ENCODE results near the gene CNOT4. TPM values are rescaled to one million over a fixed set of nuclear protein-coding genes. Genes with fewer than 3 reads are reported as not detected.

CNOT4 gene
- total RNA-seq, 1 donor from 2014 or later = 25.8 TPM

- ATAC-seq (no peak), DNase-seq (no peak)
- no peak overlapping the region for H3K27ac ChIP-seq
- no peaks in the 10 kb centered on the region for H3K27me3 ChIP-seq
- no peaks in the 10 kb centered on the region for H3K9me3 ChIP-seq
- peaks cover 14% of the 10 kb centered on the region for H3K36me3 ChIP-seq
- H3K4me1 ChIP-seq = no peaks in the 10 kb centered on the region
- no peak overlapping the region for H3K4me3 ChIP-seq
- no peak for TF ChIP-seq CTCF (IDR thresholded peaks at IDR 0.05)
- intact Hi-C loops (cut with DNase I) = no loop called here
Observed at GRCh38 chr7:135362871-135363270, 147.0 kb downstream of the CNOT4 start.

GRCh38 chr7:135361788-135362187, 148.1 kb downstream of the CNOT4 start:
- Histone ChIP-seq H3K4me3 (no peak overlapping the region), H3K27me3 (no peaks in the 10 kb centered on the region), H3K36me3 (peaks cover 14% of the 10 kb centered on the region), H3K4me1 (no peaks in the 10 kb centered on the region), H3K9me3 (no peaks in the 10 kb centered on the region), H3K27ac (no peak overlapping the region)
- no peak for TF ChIP-seq CTCF (IDR thresholded peaks at IDR 0.05)
- intact Hi-C loops (cut with DNase I) = no loop called here
- ATAC-seq (no peak), DNase-seq (no peak)

- no peak for TF ChIP-seq CTCF (IDR thresholded peaks at IDR 0.05)
- DNase-seq = no peak
- H3K9me3 ChIP-seq = no peaks in the 10 kb centered on the region
Observed at GRCh38 chr7:135359615-135360014, 150.3 kb downstream of the CNOT4 start.

GRCh38 chr7:135355377-135356048, 154.4 kb downstream of the CNOT4 start:
- no peaks in the 10 kb centered on the region for H3K36me3 ChIP-seq
- intact Hi-C loops (cut with DNase I) = no loop called here

More at GRCh38 chr7:135359615-135360014, 150.3 kb downstream of the CNOT4 start:
- Histone ChIP-seq H3K4me1 (no peaks in the 10 kb centered on the region), H3K27ac (no peak overlapping the region), H3K4me3 (no peak overlapping the region), H3K36me3 (peaks cover 14% of the 10 kb centered on the region), H3K27me3 (no peaks in the 10 kb centered on the region)
- intact Hi-C loops (cut with DNase I) = no loop called here
- ATAC-seq = peak; percentile 35

GRCh38 chr7:135353832-135354231, 156.1 kb downstream of the CNOT4 start:
- no peaks in the 10 kb centered on the region for H3K4me1 ChIP-seq
- intact Hi-C loops (cut with DNase I) = no loop called here
- H3K27me3 ChIP-seq = no peaks in the 10 kb centered on the region
- H3K36me3 ChIP-seq = no peaks in the 10 kb centered on the region
- no peak for DNase-seq
- no peak overlapping the region for H3K27ac ChIP-seq
- no peak overlapping the region for H3K4me3 ChIP-seq
- TF ChIP-seq CTCF (IDR thresholded peaks at IDR 0.05) = no peak
- ATAC-seq = no peak
- H3K9me3 ChIP-seq = no peaks in the 10 kb centered on the region

More at GRCh38 chr7:135355377-135356048, 154.4 kb downstream of the CNOT4 start:
- no peak overlapping the region for H3K27ac ChIP-seq
- no peaks in the 10 kb centered on the region for H3K27me3 ChIP-seq
- ATAC-seq (peak; percentile 70), DNase-seq (no peak)
- no peak for TF ChIP-seq CTCF (IDR thresholded peaks at IDR 0.05)
- no peaks in the 10 kb centered on the region for H3K9me3 ChIP-seq
- H3K4me1 ChIP-seq = no peaks in the 10 kb centered on the region
- H3K4me3 ChIP-seq = no peak overlapping the region

Measured in upper lobe of right lung (tissue), 1 donor.